ENCODE measurements around the gene RRBP1.

The RRBP1 gene

GRCh38 chr20:17646961-17647301 is 35.1 kb downstream of the RRBP1 start:
- DNase-seq = no peak

GRCh38 chr20:17646209-17646960 is 35.7 kb downstream of the RRBP1 start:
- no peak for DNase-seq

- no peak for DNase-seq
These were observed 36.4 kb downstream of the RRBP1 start for GRCh38 chr20:17645546-17646208.

GRCh38 chr20:17645010-17645409 is 37.0 kb downstream of the RRBP1 start:
- no peak for DNase-seq

GRCh38 chr20:17644451-17644850 is 37.6 kb downstream of the RRBP1 start:
- no peak for DNase-seq

GRCh38 chr20:17643531-17644188 is 38.4 kb downstream of the RRBP1 start:
- no peak for DNase-seq

GRCh38 chr20:17642404-17643269 is 39.4 kb downstream of the RRBP1 start:
- DNase-seq = no peak

- DNase-seq = no peak
These were observed 40.0 kb downstream of the RRBP1 start for GRCh38 chr20:17641993-17642392.

- no peak for DNase-seq
These were observed 40.5 kb downstream of the RRBP1 start for GRCh38 chr20:17641520-17641964.

GRCh38 chr20:17640875-17641378 is 41.1 kb downstream of the RRBP1 start:
- no peak for DNase-seq

GRCh38 chr20:17640146-17640874 is 41.7 kb downstream of the RRBP1 start:
- DNase-seq = no peak

- DNase-seq = no peak
These were observed 43.1 kb downstream of the RRBP1 start for GRCh38 chr20:17638835-17639407.

- no peak for DNase-seq
These were observed 43.9 kb downstream of the RRBP1 start for GRCh38 chr20:17637985-17638640.

- no peak for DNase-seq
These were observed 44.6 kb downstream of the RRBP1 start for GRCh38 chr20:17637413-17637780.

- DNase-seq = no peak
These were observed 45.3 kb downstream of the RRBP1 start for GRCh38 chr20:17636523-17637412.

GRCh38 chr20:17635332-17636244 is 46.5 kb downstream of the RRBP1 start:
- DNase-seq = no peak

- DNase-seq = no peak
These were observed 47.2 kb downstream of the RRBP1 start for GRCh38 chr20:17634661-17635331.

- no peak for DNase-seq
These were observed 48.1 kb downstream of the RRBP1 start for GRCh38 chr20:17633850-17634500.
